HCT116 (cell line): ENCODE results near the gene SMIM8. TPM values are rescaled to one million over a fixed set of nuclear protein-coding genes. Genes with fewer than 3 reads are reported as not detected.

ENCODE experiments used
- ATAC-seq: fragments of 200-7000 bp; cut with Tn5 transposase; 2 replicates; pipeline ENCODE4 v1.9.1; 2020; ENCODE audit warnings: mild to moderate bottlenecking, moderate library complexity
- BruUV-seq: library from RNA; stranded (reverse); fragments of 400-500 nt; replicated peaks from 2 replicates; lab custom pipeline; 2021; lab: Mats Ljungman, UMichigan
- CTCF ChIA-PET: fragments of 300-600 bp; sonication (Branson Sonifier 250); formaldehyde crosslinking; loops from one replicate; lab custom pipeline; 2021; ENCODE audit warnings: antibody characterized with exemption; lab: Charles Lee
- POLR2A ChIA-PET: fragments of 300-600, 350-600 bp; sonication (Branson Sonifier 250); formaldehyde crosslinking; loops from one replicate; lab custom pipeline; 2021; ENCODE audit warnings: antibody characterized with exemption; lab: Charles Lee
- RAD21 ChIA-PET, 2 experiments: fragments of 300-600 bp; sonication (Branson Sonifier 250); formaldehyde crosslinking; loops; one replicate each; lab custom pipeline; 2023; ENCODE audit warnings: low total read pairs in 2 of 2; ENCODE audit not compliant: uncharacterized antibody in 2 of 2, unreplicated experiment in 2 of 2, low non-redundant PET in 1 of 2; lab: Charles Lee
- DNase-seq: peaks from one replicate; pipeline ENCODE4 v3.0.0-alpha.2; 2010; ENCODE audit warnings: low read depth, low spot score
- H2AFZ ChIP-seq: fragments of 200-600 bp; shearing (Covaris generic), sonication (generic); 2 replicates; pipeline ENCODE4 v1.6.1; 2017; ENCODE audit warnings: low read depth, mixed run types, mixed read lengths, antibody characterized with exemption, low read length; ENCODE audit not compliant: poor library complexity, severe bottlenecking
- H3K27ac ChIP-seq: 2 replicates; pipeline ENCODE4 v1.5.1; 2012; ENCODE audit warnings: low read depth, low read length
- H3K27me3 ChIP-seq: fragments of 200-600 bp; sonication (generic); 2 replicates; pipeline ENCODE4 v1.6.1; 2016; ENCODE audit warnings: mixed run types, low read length, mixed read lengths; ENCODE audit not compliant: insufficient read depth
- H3K36me3 ChIP-seq, 2 experiments: fragments of 200-500 bp in 1 of 2; fragments of 200-600 bp in 1 of 2; sonication (Bioruptor generic) in 1 of 2; sonication (generic) in 1 of 2; 2 replicates each; pipeline versions ENCODE4 v1.5.1 to v1.6.1; 2014 to 2016; ENCODE audit warnings: low read length in 2 of 2, inconsistent platforms in 1 of 2, mixed read lengths in 1 of 2, mixed run types in 1 of 2; ENCODE audit not compliant: insufficient read depth in 2 of 2, control insufficient read depth in 1 of 2
- H3K4me1 ChIP-seq, 2 experiments: fragments of 200-600 bp in 1 of 2; sonication (generic) in 1 of 2; 2 replicates each; pipeline versions ENCODE4 v1.5.1 to v1.6.1; 2012 to 2017; ENCODE audit warnings: low read length in 2 of 2, inconsistent platforms in 1 of 2, mild to moderate bottlenecking in 1 of 2, mixed read lengths in 1 of 2, mixed run types in 1 of 2, moderate library complexity in 1 of 2; ENCODE audit not compliant: insufficient read depth in 2 of 2, control insufficient read depth in 1 of 2
- H3K4me2 ChIP-seq: fragments of 200-600 bp; sonication (generic); 2 replicates; pipeline ENCODE4 v1.6.1; 2017; ENCODE audit warnings: mixed run types, low read length, mixed read lengths
- H3K4me3 ChIP-seq, 2 experiments: fragments of 200-600 bp in 1 of 2; sonication (generic) in 1 of 2; replicated peaks in 1 of 2; 2 replicates each; pipeline ENCODE4 v1.5.1; 2011 to 2016; ENCODE audit warnings: low read length in 2 of 2, control low read depth in 1 of 2, low read depth in 1 of 2, mild to moderate bottlenecking in 1 of 2, mixed read lengths in 1 of 2, mixed run types in 1 of 2
- H3K79me2 ChIP-seq: fragments of 200-600 bp; sonication (generic); 2 replicates; pipeline ENCODE4 v1.6.1; 2017; ENCODE audit warnings: mild to moderate bottlenecking, mixed run types, low read length, moderate library complexity, mixed read lengths; ENCODE audit not compliant: insufficient read depth
- H3K9ac ChIP-seq: fragments of 200-600 bp; sonication (generic); 2 replicates; pipeline ENCODE4 v1.6.1; 2016; ENCODE audit warnings: low read length, mixed read lengths
- H3K9me2 ChIP-seq: fragments of 200-600 bp; sonication (generic), shearing (Covaris generic); 2 replicates; pipeline ENCODE4 v1.6.1; 2017; ENCODE audit warnings: mixed run types, mild to moderate bottlenecking, moderate library complexity; ENCODE audit not compliant: insufficient read depth
- H3K9me3 ChIP-seq, 2 experiments: fragments of 200-500 bp in 1 of 2; fragments of 200-600 bp in 1 of 2; sonication (Bioruptor generic) in 1 of 2; sonication (generic) in 1 of 2; 2 replicates each; pipeline ENCODE4 v1.6.1; 2014 to 2017; ENCODE audit warnings: low read length in 2 of 2, mixed read lengths in 2 of 2, inconsistent platforms in 1 of 2, low read depth in 1 of 2, mild to moderate bottlenecking in 1 of 2, mixed run types in 1 of 2, moderate library complexity in 1 of 2; ENCODE audit not compliant: control insufficient read depth in 1 of 2, insufficient read depth in 1 of 2
- H4K20me1 ChIP-seq: fragments of 200-600 bp; sonication (generic), shearing (Covaris generic); 2 replicates; pipeline ENCODE4 v1.6.1; 2017; ENCODE audit warnings: mixed run types, mild to moderate bottlenecking, moderate library complexity; ENCODE audit not compliant: insufficient read depth
- CBX3 ChIP-seq: IDR thresholded peaks from 2 replicates; pipeline ENCODE4 v1.6.1; 2012; ENCODE audit warnings: low read depth
- EGR1 ChIP-seq: IDR thresholded peaks from 2 replicates; pipeline ENCODE4 v1.6.1; 2012; ENCODE audit warnings: low read depth
- EZH2 ChIP-seq: fragments of 200-600 bp; sonication (generic); IDR thresholded peaks from 2 replicates; pipeline ENCODE4 v1.6.1; 2017; ENCODE audit warnings: antibody characterized with exemption, mixed run types
- EZH2phosphoT487 ChIP-seq: fragments of 200-600 bp; IDR thresholded peaks from 2 replicates; pipeline ENCODE4 v1.6.1; 2018; ENCODE audit warnings: antibody characterized with exemption, borderline replicate concordance
- JUND ChIP-seq: IDR thresholded peaks from 2 replicates; pipeline ENCODE4 v1.6.1; 2012
- POLR2A ChIP-seq: IDR thresholded peaks from 2 replicates; pipeline ENCODE4 v1.7.0; 2011; ENCODE audit warnings: borderline replicate concordance; ENCODE audit not compliant: insufficient read depth, insufficient read length; ENCODE audit errors: extremely low read depth
- SIN3A ChIP-seq: IDR thresholded peaks from 2 replicates; pipeline ENCODE4 v1.6.1; 2012; ENCODE audit warnings: low read depth
- SP1 ChIP-seq: IDR thresholded peaks from 2 replicates; pipeline ENCODE4 v1.6.1; 2012; ENCODE audit warnings: low read depth
- TCF7L2 ChIP-seq: IDR thresholded peaks from 2 replicates; pipeline ENCODE4 v1.7.0; 2011; ENCODE audit warnings: borderline replicate concordance, inconsistent platforms; ENCODE audit not compliant: insufficient read depth, insufficient read length; ENCODE audit errors: extremely low read depth
- YY1 ChIP-seq: IDR thresholded peaks from 2 replicates; pipeline ENCODE4 v1.6.1; 2011; ENCODE audit warnings: low read length, low read depth, moderate library complexity, mild to moderate bottlenecking; ENCODE audit not compliant: insufficient replicate concordance; ENCODE audit errors: extremely low read depth
- ZNF274 ChIP-seq: fragments of 200-500 bp; sonication (Bioruptor generic); IDR thresholded peaks from 2 replicates; pipeline ENCODE4 v1.6.1; 2014; ENCODE audit warnings: mild to moderate bottlenecking, low read depth, low read length, inconsistent platforms
- intact Hi-C: fragments of 100-400 bp; cut with micrococcal nuclease; formaldehyde crosslinking; loops from 2 replicates; pipeline ENCODE4 v1.10.0; 2022
- total RNA-seq: library from RNA; stranded (reverse); gene quantifications from one replicate; pipeline ENCODE4 v1.2.1, GENCODE V29; 2021; ENCODE audit not compliant: unreplicated experiment
- TF ChIP-seq, protein P1 (sequence below): IDR thresholded peaks from 2 replicates; pipeline ENCODE4 v1.6.1; 2011; ENCODE audit warnings: mild to moderate bottlenecking, low read length, moderate library complexity; ENCODE audit not compliant: insufficient replicate concordance; ENCODE audit errors: extremely low read depth
- TF ChIP-seq, protein P2 (sequence below): IDR thresholded peaks from 2 replicates; pipeline ENCODE4 v1.6.1; 2012
- TF ChIP-seq, protein P3 (sequence below), 3 experiments: fragments of 200-600 bp in 1 of 3; sonication (generic) in 1 of 3; IDR thresholded peaks in 2 of 3; conservative IDR thresholded peaks in 1 of 3; 2 replicates each; pipeline ENCODE4 v1.5.1; 2012 to 2017; ENCODE audit warnings: low read depth in 2 of 3, low read length in 2 of 3, antibody characterized with exemption in 1 of 3, borderline replicate concordance in 1 of 3, control low read depth in 1 of 3, mild to moderate bottlenecking in 1 of 3, mixed read lengths in 1 of 3, mixed run types in 1 of 3, moderate library complexity in 1 of 3; ENCODE audit not compliant: insufficient read depth in 1 of 3

Gene SMIM8
- total RNA-seq, 1 experiment from 2014 or later = 8.0 TPM

DNA sequence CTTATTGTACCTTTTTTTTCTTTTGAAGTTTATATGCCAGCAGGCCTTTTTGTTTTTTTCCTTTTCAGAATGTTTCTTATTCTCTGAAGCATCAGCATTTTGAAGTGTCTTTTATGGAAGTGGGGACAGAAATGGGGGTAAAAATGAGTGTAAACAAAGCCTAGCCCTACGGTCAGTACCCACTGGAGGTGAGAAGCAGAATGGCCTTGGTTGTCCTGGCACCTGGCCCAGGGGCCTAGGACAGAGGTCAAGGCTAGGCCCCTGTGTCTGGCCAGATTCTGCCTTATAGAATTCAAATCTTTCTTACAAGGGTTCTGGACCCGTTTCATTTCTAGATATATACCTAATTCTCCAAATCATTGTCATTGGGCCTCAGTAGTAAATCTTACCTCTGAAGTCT lies 18.8 kb downstream of the SMIM8 start:
- CTCF ChIA-PET = no interaction called here
- Histone ChIP-seq H3K27me3 (no peaks in the 10 kb centered on the region), H3K4me1 (no peaks in the 10 kb centered on the region), H3K9ac (no peak overlapping the region), H3K27ac (no peak overlapping the region), H3K9me3 (no peaks in the 10 kb centered on the region), H3K4me3 (no peak overlapping the region), H3K4me2 (no peak overlapping the region), H3K9me2 (no peaks in the 10 kb centered on the region), H3K79me2 (no peaks in the 10 kb centered on the region), H4K20me1 (no peaks in the 10 kb centered on the region), H2AFZ (no peak overlapping the region), H3K36me3 (no peaks in the 10 kb centered on the region)
- intact Hi-C loops = no loop called here
- no peak for TF ChIP-seq CBX3
- no peak for TF ChIP-seq YY1
- no peak for TF ChIP-seq POLR2A
- no peak for TF ChIP-seq EZH2phosphoT487
- TF ChIP-seq TCF7L2 = no peak
- no peak for TF ChIP-seq ZNF274
- TF ChIP-seq JUND = no peak
- TF ChIP-seq, protein P1, sequence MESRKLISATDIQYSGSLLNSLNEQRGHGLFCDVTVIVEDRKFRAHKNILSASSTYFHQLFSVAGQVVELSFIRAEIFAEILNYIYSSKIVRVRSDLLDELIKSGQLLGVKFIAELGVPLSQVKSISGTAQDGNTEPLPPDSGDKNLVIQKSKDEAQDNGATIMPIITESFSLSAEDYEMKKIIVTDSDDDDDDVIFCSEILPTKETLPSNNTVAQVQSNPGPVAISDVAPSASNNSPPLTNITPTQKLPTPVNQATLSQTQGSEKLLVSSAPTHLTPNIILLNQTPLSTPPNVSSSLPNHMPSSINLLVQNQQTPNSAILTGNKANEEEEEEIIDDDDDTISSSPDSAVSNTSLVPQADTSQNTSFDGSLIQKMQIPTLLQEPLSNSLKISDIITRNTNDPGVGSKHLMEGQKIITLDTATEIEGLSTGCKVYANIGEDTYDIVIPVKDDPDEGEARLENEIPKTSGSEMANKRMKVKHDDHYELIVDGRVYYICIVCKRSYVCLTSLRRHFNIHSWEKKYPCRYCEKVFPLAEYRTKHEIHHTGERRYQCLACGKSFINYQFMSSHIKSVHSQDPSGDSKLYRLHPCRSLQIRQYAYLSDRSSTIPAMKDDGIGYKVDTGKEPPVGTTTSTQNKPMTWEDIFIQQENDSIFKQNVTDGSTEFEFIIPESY = no peak
- no peak for TF ChIP-seq EZH2
- no peak for TF ChIP-seq EGR1
- TF ChIP-seq, protein P2, sequence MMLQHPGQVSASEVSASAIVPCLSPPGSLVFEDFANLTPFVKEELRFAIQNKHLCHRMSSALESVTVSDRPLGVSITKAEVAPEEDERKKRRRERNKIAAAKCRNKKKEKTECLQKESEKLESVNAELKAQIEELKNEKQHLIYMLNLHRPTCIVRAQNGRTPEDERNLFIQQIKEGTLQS = no peak
- TF ChIP-seq SP1 = no peak
- TF ChIP-seq, protein P3, sequence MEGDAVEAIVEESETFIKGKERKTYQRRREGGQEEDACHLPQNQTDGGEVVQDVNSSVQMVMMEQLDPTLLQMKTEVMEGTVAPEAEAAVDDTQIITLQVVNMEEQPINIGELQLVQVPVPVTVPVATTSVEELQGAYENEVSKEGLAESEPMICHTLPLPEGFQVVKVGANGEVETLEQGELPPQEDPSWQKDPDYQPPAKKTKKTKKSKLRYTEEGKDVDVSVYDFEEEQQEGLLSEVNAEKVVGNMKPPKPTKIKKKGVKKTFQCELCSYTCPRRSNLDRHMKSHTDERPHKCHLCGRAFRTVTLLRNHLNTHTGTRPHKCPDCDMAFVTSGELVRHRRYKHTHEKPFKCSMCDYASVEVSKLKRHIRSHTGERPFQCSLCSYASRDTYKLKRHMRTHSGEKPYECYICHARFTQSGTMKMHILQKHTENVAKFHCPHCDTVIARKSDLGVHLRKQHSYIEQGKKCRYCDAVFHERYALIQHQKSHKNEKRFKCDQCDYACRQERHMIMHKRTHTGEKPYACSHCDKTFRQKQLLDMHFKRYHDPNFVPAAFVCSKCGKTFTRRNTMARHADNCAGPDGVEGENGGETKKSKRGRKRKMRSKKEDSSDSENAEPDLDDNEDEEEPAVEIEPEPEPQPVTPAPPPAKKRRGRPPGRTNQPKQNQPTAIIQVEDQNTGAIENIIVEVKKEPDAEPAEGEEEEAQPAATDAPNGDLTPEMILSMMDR (IDR thresholded peaks at IDR 0.05 in 2 of 3, conservative IDR thresholded peaks at IDR 0.05 in 1 of 3; ENCODE audit: borderline replicate concordance in 1 of 3, insufficient read depth in 1 of 3, low read depth in 2 of 3, low read length in 2 of 3) = no peak
- no peak for TF ChIP-seq SIN3A
- RAD21 ChIA-PET = no interaction called here
- no TSS peak for BruUV-seq
- no peak for ATAC-seq
- POLR2A ChIA-PET = no interaction called here
- DNase-seq = no peak
